Occipital lobe (tissue), 2 donors: Measurements from ENCODE around the gene TGIF2. TPM values are rescaled to one million over a fixed set of nuclear protein-coding genes. Genes with fewer than 3 reads are reported as not detected.
"Not testable (repeated sequence)": the region's sequence is repeated elsewhere in the genome, so short reads cannot be mapped to it uniquely, and the experiment has no call there.

Experiments
- DNase-seq: peaks from one replicate; lab custom pipeline; 2025; lab: John Stamatoyannopoulos, UW
- total RNA-seq: library from RNA; depleted of rRNA; stranded (reverse); fragments of >200 nt; gene quantifications from one replicate; pipeline ENCODE4 v1.2.3, GENCODE V29; 2014

TGIF2 gene
- total RNA-seq, 1 donor from 2014 or later = 11.5 TPM

DNA sequence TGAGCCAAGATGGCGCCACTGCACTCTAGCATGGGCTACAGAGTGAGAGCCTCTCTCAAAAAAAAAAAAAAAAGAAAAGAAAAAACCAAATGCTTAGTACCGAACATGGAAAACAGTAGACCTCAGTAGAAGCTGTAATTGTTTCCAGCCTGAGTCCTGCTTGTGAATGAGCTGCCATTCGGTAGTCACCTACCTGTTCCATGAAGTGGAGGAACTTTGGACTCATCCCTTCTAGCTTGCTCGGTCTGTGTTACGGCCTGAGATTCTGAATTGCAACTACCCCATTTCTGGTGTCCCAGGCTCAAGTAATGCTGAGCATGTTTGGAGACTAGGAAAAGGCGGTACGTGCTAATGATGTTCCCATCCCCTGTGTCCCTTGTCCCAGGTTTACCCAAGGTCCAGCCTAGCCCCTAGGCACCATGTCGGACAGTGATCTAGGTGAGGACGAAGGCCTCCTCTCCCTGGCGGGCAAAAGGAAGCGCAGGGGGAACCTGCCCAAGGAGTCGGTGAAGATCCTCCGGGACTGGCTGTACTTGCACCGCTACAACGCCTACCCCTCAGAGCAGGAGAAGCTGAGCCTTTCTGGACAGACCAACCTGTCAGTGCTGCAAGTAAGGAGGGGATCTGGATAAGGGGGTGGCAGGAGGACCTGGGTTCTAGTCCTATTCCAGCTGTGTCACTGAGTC is 5.1 kb downstream of the TGIF2 start:
- no peak for DNase-seq

DNA sequence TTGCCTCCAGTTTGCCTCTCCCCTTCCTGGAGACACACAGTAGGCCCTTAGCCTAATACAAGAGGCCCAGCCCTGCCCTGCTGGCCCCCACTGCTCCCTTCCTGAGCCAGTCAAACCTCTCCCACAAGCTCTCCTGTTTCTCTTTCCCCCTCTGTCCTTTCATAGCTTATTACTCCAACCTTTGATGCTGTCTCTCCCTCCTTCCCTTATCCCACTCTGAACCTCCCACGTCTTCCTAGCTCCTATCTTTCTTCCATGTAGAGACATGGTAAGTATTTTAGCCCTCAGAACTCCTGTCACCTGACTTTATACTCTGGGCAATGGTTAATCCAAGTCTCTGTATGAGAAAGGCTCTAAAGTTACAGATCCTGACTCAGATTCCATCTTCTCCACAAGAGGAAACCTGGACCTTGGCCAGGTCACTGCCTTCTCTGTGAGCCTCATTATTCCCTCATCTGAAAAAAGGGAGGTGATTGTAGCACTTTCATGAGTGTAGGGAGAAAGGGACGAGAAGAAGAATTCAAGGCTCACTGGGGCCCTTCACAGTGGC is 6.7 kb downstream of the TGIF2 start:
- no peak for DNase-seq

GRCh38 chr20:36582322-36582721 is 8.9 kb downstream of the TGIF2 start:
- DNase-seq = no peak

- no peak for DNase-seq
Observed at GRCh38 chr20:36582821-36583220, 9.4 kb downstream of the TGIF2 start.

GRCh38 chr20:36584018-36584481 is 10.7 kb downstream of the TGIF2 start:
- DNase-seq = no peak

DNA sequence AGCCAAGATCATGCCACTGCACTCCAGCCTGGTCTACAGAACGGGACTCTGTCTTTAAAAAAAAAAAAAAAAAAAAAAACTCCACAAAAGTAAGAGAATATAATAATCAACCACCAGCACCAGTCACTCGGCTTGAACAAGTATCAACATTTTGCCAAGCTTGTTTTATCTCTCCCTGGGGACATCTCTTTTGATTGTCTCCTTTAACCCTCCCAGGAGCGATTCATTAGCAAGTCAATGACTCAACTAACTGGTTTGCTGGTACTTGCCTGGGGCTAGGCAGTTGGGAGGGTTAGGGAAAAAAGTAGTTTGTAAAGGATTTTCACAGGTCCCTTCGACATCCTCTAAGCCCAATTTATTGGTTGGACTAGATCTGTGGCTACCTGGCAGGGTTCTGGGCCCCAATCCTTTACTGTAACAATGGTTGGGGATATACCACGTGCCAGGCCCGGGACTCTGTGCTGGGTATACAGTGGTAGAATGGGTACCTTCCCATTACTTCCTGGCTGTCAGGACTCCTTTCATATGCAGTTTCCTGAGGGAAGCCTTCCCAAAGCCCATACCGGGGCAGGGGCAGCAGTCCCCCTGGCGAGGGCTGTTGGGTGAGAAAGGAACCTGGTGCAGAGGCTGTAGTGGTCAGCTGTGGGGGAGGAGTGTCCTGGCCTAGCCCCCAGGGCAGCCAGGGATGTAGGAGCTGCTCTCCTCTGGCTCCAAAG is 12.2 kb downstream of the TGIF2 start:
- DNase-seq = no peak

DNA sequence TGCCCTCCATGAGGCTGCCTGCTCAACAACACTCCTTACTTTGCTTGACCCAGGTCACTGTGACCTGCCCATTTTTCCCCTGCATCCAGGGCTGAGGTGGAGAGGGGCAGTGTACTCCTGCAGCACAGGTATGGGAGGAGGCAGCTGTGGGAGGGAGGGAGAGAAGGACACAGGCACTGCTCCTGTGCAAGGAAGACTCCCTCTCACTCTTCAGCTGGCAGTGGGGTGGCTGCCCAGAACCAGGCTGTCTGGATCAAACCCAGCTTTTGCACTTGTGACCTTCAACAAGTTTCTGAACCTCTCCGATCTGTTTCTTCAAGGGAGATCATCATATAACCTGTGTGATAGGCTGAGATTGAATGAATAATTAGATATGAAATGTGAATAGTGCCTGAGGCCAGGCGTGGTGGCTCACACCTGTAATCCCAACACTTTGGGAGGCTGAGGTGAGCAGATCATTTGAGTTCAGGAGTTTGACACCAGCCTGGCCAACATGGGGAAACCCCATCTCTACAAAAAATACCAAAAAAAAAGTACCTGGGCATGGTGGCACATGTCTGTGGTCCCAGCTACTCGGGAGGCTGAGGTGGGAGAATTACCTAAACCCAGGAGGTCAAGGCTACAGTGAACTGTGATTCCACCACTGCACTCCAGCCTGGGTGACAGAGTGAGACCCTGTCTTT is 14.1 kb downstream of the TGIF2 start:
- no peak for DNase-seq

DNA sequence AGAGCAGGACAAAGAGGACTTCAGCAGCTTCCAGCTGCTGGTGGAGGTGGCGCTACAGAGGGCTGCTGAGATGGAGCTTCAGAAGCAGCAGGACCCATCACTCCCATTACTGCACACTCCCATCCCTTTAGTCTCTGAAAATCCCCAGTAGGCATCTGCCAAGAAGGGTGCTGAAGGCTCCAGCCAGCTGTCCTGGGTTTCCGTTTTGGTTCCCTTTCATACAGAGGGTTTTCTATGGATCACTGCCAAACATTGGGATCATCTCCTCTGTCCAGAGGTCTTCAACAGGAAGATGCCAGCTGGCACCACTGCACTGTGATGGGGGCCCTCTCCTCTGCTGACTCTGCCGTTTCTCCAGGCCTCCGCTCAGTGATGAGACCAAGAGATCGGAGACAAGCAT is 17.9 kb downstream of the TGIF2 start:
- DNase-seq = no peak

DNA sequence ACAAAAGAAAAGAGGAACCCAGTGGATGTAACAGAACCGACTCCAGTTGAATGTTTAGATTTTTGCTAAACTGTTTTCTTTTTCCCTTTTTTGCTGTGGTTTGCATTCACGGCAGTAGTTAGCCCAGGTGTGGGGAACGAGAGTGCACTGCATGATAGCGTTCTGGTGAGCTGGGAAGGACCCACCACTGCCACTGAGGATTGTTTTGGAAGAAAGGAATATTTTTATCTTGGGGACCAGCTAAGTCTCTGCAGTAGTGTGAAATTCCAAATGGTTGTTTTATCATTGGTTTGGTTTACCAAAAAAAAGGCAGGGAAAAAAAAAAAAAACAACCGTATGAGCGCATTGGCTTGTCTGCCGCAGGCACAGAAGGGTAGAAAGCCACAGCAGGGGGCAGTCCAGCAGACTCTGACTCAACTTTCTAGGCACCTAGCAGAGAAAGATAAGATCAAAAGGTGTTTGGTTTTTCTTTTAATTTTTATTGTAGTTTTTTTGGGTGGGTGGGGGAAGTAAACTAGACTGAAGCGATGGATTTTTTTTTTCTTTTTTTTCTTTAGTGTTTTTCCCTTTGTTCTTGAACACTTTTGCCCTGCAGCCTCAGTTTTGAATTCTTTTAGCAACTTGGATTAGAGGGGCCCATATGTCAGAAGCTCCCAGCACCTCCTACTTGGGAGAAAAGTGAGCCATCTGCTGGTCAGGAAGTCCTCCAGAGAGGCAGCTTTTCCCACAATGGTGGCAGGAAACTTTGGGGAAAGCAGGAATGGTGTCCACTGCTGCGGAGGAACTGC is 18.7 kb downstream of the TGIF2 start:
- DNase-seq = no peak

- no peak for DNase-seq
Observed at GRCh38 chr20:36593347-36593929, 20.0 kb downstream of the TGIF2 start.

GRCh38 chr20:36599912-36600345 is 26.5 kb downstream of the TGIF2 start:
- no peak for DNase-seq

GRCh38 chr20:36601540-36601939 is 28.1 kb downstream of the TGIF2 start:
- no peak for DNase-seq

GRCh38 chr20:36604952-36605398 is 31.6 kb downstream of the TGIF2 start:
- no peak for DNase-seq

DNA sequence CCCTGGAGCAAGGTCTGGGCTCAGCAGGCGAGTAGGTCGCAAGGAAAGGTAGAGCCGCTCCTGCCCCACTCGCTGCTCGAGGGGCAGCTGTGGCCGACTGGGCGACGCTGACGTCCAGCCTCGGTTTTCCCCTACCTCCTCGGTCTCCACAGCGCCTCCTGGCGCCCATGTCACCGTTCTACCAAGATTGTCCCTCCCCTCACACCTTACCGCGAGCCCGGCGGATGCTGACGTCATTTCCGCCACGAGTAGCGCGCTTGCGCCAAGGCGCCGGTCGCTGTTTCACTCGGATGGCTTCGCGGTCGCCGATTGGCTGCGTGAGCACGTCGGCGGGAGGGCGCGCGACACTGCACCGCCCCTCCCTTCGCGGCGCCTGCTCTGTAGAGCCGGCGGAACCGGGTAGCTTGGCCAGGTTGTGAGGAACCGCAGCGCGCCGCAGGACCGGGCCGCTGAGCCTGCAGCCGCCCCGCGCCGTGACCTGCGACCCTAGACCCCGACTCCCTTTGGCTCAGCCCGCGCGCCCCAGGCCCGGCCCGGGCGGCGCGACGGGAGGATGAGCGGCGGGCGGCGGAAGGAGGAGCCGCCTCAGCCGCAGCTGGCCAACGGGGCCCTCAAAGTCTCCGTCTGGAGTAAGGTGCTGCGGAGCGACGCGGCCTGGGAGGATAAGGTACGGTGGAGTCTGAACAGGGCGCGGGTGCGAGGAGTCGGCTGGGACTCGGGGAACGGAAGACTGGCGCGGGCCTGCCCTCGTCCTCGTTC is 32.2 kb downstream of the TGIF2 start, which contains the start of gene RAB5IF:
TSS of gene RAB5IF (plus strand) at position 381 of the 759 bp plus-strand sequence. CDS start at position 554, 173 bp downstream.
- peak; percentile 94 for DNase-seq

DNA sequence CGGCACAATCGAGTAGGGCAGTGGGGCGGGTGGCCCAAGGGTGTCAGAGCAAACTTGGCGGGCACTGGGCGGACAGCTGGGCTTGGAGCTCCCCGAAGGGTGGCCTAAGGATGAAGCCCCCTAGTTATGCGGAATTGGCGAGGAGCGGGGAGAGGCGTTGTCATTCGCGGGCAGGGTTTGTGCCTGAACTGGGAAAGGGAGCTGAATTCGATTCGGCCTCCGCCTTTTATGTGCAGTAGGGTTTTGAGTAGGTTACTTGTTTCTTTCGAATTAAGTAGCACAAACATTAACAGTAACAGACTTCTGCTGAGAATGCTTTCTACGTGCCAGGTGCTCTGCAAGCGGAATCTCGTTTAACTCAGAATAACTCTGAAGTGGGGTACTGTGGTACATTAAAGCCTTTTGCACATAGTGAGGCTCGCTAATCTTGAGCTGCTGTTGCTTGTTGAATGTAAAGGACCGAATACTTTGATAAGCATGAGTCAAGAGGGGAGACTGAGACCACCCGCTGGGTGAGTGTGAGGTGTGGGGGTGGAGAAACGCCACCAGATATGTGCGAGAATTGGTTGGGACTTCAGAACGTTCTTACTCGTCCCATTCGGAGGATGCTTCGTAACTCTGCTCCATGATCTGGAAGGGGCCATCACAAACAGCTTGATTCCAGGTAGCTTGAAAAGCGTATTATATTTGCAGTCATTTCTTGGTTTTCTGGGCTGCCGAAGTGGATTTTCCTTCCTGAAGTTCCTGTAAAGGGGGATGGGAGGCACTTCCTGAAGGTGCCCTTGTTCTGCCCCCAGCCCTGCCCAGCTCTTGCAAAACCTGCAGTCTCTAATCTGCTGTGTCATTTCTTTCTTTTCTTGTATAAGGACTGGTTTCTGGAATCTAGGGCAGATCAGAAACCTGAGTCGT is 33.0 kb downstream of the TGIF2 start:
- no peak for DNase-seq

DNA sequence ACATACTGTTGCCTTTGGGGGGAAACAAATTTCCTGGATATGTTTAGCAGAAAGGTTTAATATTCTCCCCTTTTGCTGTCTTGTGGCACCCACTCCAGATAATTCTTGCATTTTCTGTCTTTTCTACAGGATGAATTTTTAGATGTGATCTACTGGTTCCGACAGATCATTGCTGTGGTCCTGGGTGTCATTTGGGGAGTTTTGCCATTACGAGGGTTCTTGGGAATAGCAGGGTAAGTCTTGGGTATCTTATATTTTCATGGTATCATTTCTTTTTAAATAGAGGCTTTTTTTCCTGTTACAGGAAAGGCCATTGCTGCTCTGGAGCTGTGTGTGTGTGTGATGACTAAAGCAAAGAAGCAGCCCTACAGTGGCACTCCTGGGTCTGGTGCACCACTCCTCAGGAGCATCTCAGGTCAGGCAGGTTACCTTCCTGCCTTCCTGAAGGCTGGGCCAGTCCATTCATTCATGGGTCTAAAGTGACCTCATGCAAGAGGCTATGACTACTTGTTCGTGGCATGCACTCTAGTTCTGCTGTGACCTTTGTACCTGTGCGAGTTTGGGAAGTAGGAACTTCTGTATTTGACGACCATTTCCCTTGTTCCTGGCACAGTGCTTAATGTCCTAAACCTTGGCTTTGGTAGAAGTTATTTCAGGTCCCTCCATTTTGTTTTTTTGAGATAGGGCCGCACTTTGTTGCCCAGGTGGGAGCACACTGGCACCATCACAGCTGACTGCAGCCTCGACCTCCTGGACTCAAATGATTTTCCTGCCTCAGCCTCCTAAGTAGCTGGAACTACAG is 34.4 kb downstream of the TGIF2 start:
- no peak for DNase-seq

- not testable (repeated sequence) for DNase-seq
Observed at GRCh38 chr20:36608388-36608728, 35.0 kb downstream of the TGIF2 start.

DNA sequence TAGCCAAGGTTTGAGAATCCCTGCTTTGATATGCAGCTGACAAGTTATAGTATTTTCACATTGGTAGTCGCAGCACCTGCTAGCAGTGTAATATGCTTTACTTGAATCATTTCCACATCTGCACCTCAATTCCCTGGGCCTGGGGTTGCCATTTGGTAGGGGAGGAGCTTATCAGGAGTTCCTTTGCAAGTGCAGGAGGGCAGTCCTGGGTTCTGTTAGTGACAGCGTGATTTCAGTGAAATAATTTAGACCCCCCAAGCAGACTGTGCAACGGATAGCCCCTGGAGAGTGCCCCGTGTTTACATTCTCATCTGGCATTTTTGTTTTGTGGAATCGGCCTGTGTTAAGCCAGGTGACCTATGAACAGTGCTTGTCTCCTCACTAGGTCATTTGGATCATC is 38.2 kb downstream of the TGIF2 start:
- no peak for DNase-seq
